ENCODE results near the gene SETD3. TPM values are rescaled to one million over a fixed set of nuclear protein-coding genes. Genes with fewer than 3 reads are reported as not detected.

The SETD3 gene
- total RNA-seq, 2 experiments from 2014 or later: 52.6 to 54.5 TPM

DNA sequence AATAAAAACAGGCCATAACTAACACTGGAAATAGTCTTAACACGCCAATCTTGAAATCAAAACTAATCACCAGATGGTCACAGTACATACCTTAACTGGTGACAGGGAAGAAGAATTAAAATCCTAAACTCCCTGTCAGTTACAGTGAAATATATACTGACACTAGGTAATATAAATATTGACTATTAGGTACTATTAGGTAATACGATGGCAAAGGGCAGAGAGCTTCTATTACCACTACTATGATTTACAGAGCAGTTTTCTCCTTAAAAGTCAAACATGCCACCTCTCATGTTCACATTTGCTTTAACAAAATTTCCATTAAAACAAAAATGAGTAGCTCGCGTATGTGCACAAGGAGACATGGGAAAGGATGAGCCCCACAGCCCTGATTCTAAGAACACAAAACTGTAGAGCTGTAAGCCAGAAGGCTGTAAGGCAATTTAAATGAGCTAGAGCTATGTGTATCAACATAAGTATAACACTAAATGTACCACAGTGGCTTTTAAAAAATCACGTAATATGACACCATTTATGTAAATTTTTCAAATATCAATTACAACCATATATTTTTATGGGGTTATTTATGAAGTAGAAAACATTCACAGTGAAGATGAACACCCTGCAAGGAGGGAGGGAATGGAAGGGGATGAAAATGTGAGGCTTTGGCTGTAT lies 19.1 kb downstream of the SETD3 start:
- Mint-ChIP-seq H3K27me3 (no peaks in the 10 kb centered on the region), H3K27ac (no peak overlapping the region), H3K4me1 (peaks cover 2% of the 10 kb centered on the region), H3K36me3 (peaks cover 12% of the 10 kb centered on the region), H3K9me3 (no peaks in the 10 kb centered on the region), H3K4me3 (no peak overlapping the region)
- DNase-seq: no peak

DNA sequence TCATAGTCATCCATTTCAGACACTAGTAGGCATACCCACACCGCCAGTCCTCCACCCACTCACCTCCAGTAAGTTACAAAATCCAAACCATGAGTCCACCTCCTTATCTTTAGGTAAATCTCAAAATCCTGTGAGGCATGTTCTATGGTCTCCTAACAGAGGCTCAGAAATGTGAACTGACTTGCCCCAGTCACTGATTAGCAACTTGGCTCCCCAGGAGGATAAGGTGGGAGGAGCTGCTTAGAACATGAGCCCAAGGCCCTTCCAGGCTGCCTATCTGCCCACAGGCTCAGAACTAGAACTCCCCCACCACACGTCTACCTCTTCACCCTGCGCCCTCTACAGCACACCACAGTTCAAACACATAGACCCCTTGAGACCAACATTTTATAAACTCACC lies 19.9 kb downstream of the SETD3 start:
- Mint-ChIP-seq H3K36me3 (peaks cover 12% of the 10 kb centered on the region), H3K27ac (no peak overlapping the region), H3K27me3 (no peaks in the 10 kb centered on the region), H3K4me1 (no peaks in the 10 kb centered on the region), H3K4me3 (no peak overlapping the region), H3K9me3 (no peaks in the 10 kb centered on the region)
- DNase-seq: no peak

DNA sequence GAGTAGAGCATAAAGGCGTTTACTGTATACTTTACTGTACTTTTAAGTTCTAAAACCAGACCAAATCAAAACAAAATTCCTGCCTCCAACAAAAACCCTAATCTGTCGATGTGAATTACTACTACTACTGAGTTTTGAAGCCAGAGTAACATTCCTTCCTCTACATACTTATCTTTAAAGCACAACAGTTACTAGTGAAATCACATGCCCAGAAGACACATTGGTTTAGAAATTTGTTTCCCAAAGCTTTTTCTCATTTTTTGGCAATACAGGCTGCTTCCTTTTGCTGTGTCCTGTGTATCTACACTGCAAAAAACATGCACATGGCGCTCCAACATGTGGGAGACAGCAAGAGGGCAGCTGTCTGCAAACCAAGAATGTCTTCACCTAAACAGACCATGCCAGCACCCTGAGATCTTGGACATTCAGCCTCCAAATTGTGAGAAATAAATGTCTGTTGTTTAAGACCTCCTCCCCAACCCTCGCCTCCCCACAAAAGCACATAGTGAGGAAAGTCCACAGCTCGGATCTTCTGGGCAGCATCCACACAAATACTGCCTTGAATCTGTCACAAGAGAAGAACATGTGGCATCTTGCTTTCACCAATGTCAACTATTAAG lies 21.1 kb downstream of the SETD3 start:
- no peak for DNase-seq

DNA sequence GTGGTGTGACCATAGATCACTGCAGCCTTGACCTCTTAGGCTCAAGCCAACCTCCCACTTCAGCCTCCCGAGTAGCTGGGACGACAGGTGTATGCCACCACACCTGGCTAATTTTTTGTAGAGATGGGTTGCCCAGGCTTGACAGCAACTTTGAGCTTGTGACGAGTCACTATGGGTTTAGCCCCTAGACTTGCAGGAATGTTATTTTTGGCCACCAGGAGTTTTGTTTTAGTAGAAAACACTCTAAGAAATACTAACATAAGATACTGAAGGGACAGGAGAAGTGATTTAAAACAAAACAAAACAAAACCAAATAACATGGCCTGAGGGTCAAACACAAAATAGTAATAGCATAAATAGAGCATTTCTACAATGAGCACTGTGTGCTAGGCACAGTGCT lies 26.4 kb downstream of the SETD3 start:
- peaks cover 8% of the 10 kb centered on the region for H3K36me3 Mint-ChIP-seq
- H3K27me3 Mint-ChIP-seq: no peaks in the 10 kb centered on the region
- H3K4me1 Mint-ChIP-seq: no peaks in the 10 kb centered on the region

More for the DNA sequence above, 21.1 kb downstream of the SETD3 start:
- Mint-ChIP-seq H3K27me3 (no peaks in the 10 kb centered on the region), H3K4me1 (no peaks in the 10 kb centered on the region), H3K9me3 (no peaks in the 10 kb centered on the region), H3K36me3 (peaks cover 14% of the 10 kb centered on the region), H3K4me3 (no peak overlapping the region), H3K27ac (no peak overlapping the region)

DNA sequence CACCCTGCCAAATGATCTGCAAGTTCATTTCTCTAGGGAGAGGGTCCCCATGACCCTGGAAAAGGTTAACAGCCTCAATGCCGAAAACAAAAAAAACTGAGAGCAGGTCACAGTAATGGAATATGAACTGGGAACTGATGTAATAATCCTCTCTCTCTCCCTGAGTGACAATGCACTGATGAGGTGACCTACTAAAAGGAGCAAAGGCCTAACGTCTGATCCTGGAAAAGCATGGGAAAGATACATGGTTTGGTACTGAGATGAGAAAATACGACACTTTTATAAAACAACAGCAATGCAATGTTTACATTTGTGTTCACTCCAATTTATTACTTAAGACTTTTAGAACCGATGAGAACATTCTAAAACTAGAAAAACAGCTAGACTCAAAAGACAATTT lies 27.7 kb downstream of the SETD3 start:
- no peaks in the 10 kb centered on the region for H3K4me1 Mint-ChIP-seq

More for the DNA sequence above, 26.4 kb downstream of the SETD3 start:
- Mint-ChIP-seq H3K9me3 (no peaks in the 10 kb centered on the region), H3K4me3 (no peak overlapping the region), H3K27ac (no peak overlapping the region)
- no peak for DNase-seq

DNA sequence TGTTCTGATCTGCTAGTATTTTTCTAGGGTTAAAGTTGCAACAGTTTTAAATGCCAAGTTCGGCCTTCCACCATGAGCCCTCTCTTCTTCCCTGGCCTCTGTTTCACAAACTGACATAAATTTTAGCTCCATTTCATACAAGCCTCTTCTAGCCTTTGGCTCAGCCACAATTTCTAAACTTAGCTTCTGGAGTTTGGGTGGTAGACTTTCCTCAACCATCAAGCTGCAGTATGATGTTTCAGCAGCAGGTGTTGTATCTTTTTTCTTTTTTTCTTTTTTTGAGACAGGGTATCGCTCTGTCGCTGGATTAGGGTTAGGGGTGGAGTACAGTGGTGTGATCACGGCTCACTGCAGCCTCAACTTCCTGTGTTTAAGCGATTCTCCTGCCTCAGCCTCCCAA lies 29.4 kb downstream of the SETD3 start:
- Mint-ChIP-seq H3K27ac (no peak overlapping the region), H3K36me3 (peaks cover 6% of the 10 kb centered on the region)

More for the DNA sequence above, 27.7 kb downstream of the SETD3 start:
- H3K27me3 Mint-ChIP-seq: no peaks in the 10 kb centered on the region
- no peaks in the 10 kb centered on the region for H3K9me3 Mint-ChIP-seq
- DNase-seq: no peak
- peaks cover 7% of the 10 kb centered on the region for H3K36me3 Mint-ChIP-seq
- H3K27ac Mint-ChIP-seq: no peak overlapping the region
- no peak overlapping the region for H3K4me3 Mint-ChIP-seq

DNA sequence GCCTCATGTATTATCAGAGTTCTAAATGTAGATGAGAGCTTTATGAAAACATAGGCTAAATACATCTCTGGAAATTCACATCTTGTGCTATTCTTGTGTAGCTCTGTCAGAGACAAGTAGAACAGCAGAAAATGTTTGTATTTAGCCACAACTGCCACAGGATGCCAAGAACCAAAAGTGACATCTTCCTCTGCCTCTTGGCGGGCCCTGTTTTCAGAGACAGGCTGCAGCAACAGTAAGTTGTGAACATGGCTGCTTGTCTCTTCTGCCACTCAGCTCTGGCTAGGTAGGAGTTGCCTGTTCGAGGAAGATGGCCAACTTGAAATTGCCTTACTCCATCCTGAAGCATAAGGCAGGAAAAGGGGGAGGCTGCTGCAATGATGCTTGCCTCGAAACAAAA lies 30.4 kb downstream of the SETD3 start:
- H3K27me3 Mint-ChIP-seq: no peaks in the 10 kb centered on the region
- no peak for DNase-seq
- H3K36me3 Mint-ChIP-seq: peaks cover 6% of the 10 kb centered on the region
- no peaks in the 10 kb centered on the region for H3K4me1 Mint-ChIP-seq
- H3K4me3 Mint-ChIP-seq: no peak overlapping the region
- H3K27ac Mint-ChIP-seq: no peak overlapping the region
- H3K9me3 Mint-ChIP-seq: no peaks in the 10 kb centered on the region

More for the DNA sequence above, 29.4 kb downstream of the SETD3 start:
- Mint-ChIP-seq H3K4me1 (no peaks in the 10 kb centered on the region), H3K9me3 (no peaks in the 10 kb centered on the region), H3K27me3 (no peaks in the 10 kb centered on the region), H3K4me3 (no peak overlapping the region)
- no peak for DNase-seq

DNA sequence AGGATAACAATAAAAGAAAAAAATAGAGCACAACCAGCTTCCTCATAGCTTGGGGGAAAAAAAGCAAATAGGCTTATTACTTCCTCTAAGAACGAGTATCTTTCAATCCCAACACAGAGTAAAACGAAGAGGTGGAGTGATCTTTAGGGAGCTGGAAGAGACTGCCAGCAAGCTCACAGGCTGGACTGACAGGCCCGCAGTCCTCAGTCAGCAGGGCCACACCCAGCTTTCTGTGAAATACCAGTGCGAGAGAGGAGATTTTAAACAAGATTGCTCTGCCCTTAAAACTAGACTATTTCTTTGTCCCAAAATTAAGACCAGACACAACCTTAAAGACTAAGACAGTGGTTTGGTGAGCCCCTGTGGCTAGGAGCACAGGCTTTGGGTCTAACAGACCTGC lies 32.9 kb downstream of the SETD3 start:
- Mint-ChIP-seq H3K27ac (no peak overlapping the region), H3K9me3 (no peaks in the 10 kb centered on the region), H3K36me3 (peaks cover 11% of the 10 kb centered on the region), H3K4me1 (no peaks in the 10 kb centered on the region), H3K27me3 (no peaks in the 10 kb centered on the region), H3K4me3 (no peak overlapping the region)
- no peak for DNase-seq

DNA sequence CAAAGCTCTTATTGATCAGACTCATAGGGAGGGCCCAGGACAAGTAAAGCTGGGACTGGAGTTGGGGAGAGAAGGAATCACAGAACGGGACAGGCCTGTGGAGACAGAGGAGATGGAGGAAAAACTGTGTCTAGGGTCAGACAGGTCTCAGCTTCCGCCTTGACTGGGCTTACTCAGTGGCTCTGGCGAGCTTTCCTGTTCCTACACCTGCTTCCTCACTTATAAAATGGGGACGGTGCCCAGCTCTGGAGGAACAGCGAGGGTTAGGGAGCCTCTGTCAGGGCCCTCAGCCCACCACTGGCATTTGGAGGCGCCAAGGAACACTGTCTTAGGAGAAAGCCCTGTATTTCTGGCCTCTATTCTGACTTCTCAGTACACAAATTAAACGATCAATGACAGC lies 34.7 kb downstream of the SETD3 start:
- DNase-seq: no peak
- Mint-ChIP-seq H3K9me3 (no peaks in the 10 kb centered on the region), H3K27me3 (no peaks in the 10 kb centered on the region), H3K36me3 (peaks cover 20% of the 10 kb centered on the region), H3K4me3 (no peak overlapping the region), H3K27ac (no peak overlapping the region), H3K4me1 (peaks cover 5% of the 10 kb centered on the region)

DNA sequence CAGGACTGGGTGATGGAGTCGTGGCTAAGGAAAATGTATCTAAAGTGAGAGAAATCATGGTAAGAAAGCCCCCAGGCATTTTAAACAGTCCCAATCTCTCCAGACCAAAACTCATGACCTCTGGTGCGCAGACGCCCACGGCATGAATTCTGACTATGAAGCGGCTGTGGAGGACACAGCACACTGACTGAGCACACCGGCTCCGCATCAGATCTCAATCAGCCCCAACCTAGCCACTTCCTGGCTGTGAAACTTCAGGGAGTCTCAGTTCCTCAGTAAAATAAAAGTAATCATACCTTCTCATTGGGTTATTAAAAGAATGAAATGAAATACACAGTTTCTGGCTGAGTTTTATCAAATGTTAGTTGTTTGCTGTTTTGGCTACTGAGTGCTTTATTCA lies 38.7 kb downstream of the SETD3 start:
- no peak for DNase-seq
- H3K36me3 Mint-ChIP-seq: peaks cover 31% of the 10 kb centered on the region
- no peaks in the 10 kb centered on the region for H3K9me3 Mint-ChIP-seq

DNA sequence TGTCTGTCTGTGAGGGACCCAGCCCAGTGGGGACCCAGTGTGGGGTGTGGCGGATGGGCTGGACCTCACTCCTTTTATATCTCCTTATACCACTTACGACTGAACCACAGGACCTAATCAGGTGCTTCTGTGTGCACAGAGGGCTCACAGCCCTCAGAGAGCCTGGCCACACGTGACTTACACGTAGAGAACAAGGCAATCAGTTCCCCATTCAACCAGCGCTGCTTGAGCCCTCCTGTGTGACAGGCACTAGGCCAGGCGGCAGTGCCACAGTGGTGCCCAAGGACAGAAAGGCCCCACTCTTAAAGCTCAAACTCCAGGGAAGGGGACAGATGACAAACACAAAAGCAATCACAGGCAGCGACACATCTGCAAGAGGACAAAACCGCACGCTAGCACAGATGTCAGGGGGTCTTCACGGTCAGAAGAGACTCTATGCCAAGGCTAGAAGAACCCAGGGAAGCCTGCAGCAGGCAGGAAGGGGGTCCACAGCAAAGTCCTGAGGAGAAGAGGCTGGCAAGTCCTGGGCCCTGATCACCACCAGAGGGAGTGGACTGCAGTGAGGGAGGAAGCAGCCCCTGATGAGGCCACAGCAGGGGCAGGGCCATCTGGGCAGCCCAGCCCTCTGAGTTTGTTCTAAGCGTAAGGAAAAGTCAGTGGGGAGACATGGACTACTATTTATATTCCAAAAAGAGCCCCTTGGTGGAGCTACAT lies 39.3 kb downstream of the SETD3 start:
- Mint-ChIP-seq H3K27ac (no peak overlapping the region), H3K4me3 (no peak overlapping the region), H3K27me3 (no peaks in the 10 kb centered on the region), H3K9me3 (no peaks in the 10 kb centered on the region), H3K4me1 (peaks cover 21% of the 10 kb centered on the region), H3K36me3 (peaks cover 33% of the 10 kb centered on the region)
- no peak for DNase-seq

More for the DNA sequence above, 38.7 kb downstream of the SETD3 start:
- Mint-ChIP-seq H3K27ac (no peak overlapping the region), H3K4me1 (peaks cover 16% of the 10 kb centered on the region), H3K4me3 (no peak overlapping the region), H3K27me3 (no peaks in the 10 kb centered on the region)

DNA sequence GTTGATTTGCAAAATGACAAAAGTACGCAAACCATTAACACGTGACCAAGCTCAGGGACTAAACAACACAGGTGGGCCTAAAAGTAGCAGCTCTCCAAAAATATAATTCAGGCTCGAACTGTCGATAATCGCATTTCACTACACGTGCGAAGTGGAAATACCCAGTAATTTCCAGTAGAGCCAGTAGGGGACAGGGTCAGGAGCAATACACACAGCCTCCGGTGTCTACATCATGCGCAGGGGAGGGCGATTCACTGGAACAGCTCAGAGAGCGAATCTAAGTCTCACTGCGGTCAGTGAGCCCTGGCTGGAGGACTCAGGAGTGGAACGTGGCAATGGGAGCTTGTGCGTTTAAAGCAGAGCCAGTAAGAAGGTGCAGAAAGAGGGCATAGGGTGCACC lies 40.4 kb downstream of the SETD3 start:
- no peaks in the 10 kb centered on the region for H3K9me3 Mint-ChIP-seq
- DNase-seq: no peak
- no peak overlapping the region for H3K4me3 Mint-ChIP-seq
- no peak overlapping the region for H3K27ac Mint-ChIP-seq
- peaks cover 25% of the 10 kb centered on the region for H3K4me1 Mint-ChIP-seq
- H3K36me3 Mint-ChIP-seq: peaks cover 40% of the 10 kb centered on the region
- H3K27me3 Mint-ChIP-seq: no peaks in the 10 kb centered on the region

DNA sequence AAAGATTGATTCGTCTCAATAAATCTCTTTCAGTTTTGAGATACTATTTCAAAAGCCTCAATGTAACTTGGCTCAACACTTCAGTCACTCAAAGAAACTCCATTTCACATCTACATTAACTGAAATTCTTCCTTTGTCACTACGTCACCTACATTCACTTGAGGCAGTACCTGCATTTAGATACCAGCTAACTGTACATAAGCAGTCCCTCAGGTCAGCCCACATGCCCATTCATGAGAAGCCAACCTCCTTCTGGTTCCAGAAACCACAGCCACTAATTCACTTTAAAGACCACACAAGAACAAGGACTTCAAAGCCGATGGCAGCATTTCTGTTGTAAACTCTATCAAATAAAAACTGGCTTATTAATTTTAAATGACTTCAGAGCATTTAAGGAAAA lies 43.0 kb downstream of the SETD3 start:
- Mint-ChIP-seq H3K9me3 (no peaks in the 10 kb centered on the region), H3K4me3 (no peak overlapping the region), H3K36me3 (peaks cover 42% of the 10 kb centered on the region), H3K27me3 (no peaks in the 10 kb centered on the region), H3K4me1 (peaks cover 25% of the 10 kb centered on the region), H3K27ac (no peak overlapping the region)
- no peak for DNase-seq

DNA sequence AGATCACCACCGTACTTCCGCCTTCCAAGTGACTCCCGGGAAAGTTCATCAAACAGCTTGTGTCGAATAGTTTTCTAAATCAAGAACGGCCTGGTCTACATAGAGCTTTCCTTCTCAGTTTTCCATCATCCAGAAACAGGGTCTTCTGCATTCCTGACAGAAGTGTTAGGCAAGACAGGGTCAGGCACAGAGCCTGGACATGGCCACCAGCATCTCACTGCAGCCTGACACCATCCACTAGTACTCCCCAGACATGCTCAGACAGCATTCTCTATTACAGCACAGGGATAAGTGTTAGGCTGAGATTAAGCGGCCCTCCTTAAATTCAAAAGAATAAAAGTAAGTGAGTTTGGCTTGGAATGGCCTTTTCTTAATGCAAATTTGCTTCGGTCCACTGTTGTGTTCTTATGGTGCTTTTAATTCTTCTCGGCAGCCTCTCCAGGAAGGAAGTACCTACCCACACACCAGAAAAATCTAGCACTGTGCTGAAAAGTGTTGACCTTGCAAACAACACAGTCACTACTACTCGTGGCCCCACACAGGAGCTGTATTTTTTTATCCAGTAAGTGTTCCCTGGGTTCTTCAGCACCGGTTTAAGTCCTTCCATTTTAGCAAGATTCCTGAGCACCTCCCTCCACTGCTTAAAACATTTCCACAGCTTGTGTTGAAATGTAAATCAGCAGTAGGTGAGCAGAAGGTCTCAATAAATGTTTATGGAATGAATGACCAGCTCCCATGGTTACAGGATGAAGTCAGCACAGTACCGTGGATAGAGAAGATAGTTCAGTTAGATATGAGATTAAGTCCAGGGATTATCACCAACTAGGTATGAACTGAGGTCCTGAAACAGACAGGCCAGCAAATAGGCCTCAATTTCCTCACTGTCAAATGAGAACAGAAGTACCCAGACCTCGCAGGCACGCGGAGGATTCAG lies 44.1 kb downstream of the SETD3 start:
- no peak overlapping the region for H3K4me3 Mint-ChIP-seq
- DNase-seq: no peak

DNA sequence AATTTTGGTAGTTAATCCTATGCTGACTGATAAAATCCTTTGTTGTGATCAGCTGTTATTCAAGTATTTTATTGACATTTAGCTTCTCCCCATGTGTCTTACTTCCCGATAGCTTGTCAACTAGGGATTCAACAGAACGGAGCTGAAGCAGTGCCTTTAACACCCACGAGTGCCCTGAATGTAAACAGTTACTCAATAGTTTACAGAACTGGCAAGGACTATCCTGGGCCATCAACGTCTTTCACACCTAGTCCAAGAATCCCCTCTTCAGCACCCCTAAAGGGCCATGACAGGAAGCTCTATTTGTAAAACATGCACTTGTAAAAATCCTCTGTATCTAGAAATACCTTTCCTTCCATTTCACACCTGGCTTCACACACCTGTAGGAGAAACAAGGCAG lies 45.3 kb downstream of the SETD3 start:
- no peak for DNase-seq
- H3K4me3 Mint-ChIP-seq: no peak overlapping the region
- peaks cover 26% of the 10 kb centered on the region for H3K4me1 Mint-ChIP-seq
- H3K27ac Mint-ChIP-seq: no peak overlapping the region
- no peaks in the 10 kb centered on the region for H3K9me3 Mint-ChIP-seq
- no peaks in the 10 kb centered on the region for H3K27me3 Mint-ChIP-seq
- peaks cover 48% of the 10 kb centered on the region for H3K36me3 Mint-ChIP-seq

More for the DNA sequence above, 44.1 kb downstream of the SETD3 start:
- Mint-ChIP-seq H3K4me1 (peaks cover 20% of the 10 kb centered on the region), H3K27me3 (no peaks in the 10 kb centered on the region), H3K9me3 (no peaks in the 10 kb centered on the region), H3K36me3 (peaks cover 39% of the 10 kb centered on the region), H3K27ac (no peak overlapping the region)
